Activated naive CD8-positive, alpha-beta T cell treated with anti-CD3 and anti-CD28 coated beads, Interleukin-2, amount 50 U/mL, for 24 hours (primary cell): Measurements from ENCODE around the gene DPF3.

Experiments
- ATAC-seq: fragments of 150-1000 bp; cut with Tn5 transposase; one replicate; pipeline ENCODE4 v1.10.0; 2021
- DNase-seq: peaks from one replicate; pipeline ENCODE4 v3.0.0; 2021
- H3K27ac Mint-ChIP-seq: one replicate; pipeline ENCODE4 v1.8.0; 2021; ENCODE audit warnings: mild to moderate bottlenecking, mixed read lengths
- H3K27me3 Mint-ChIP-seq: one replicate; pipeline ENCODE4 v1.8.0; 2021; ENCODE audit warnings: mixed read lengths
- H3K36me3 Mint-ChIP-seq: one replicate; pipeline ENCODE4 v1.8.0; 2021; ENCODE audit warnings: low read depth, mixed read lengths
- H3K4me1 Mint-ChIP-seq: one replicate; pipeline ENCODE4 v1.8.0; 2021; ENCODE audit warnings: mixed read lengths
- H3K4me3 Mint-ChIP-seq: one replicate; pipeline ENCODE4 v1.8.0; 2021; ENCODE audit warnings: mild to moderate bottlenecking, moderate library complexity, mixed read lengths
- H3K9me3 Mint-ChIP-seq: one replicate; pipeline ENCODE4 v1.8.0; 2021; ENCODE audit warnings: mixed read lengths

The DPF3 gene

GRCh38 chr14:72776701-72777261 is 117.1 kb downstream of the DPF3 start:
- peaks cover 22% of the 10 kb centered on the region for H3K4me1 Mint-ChIP-seq
- H3K27me3 Mint-ChIP-seq = peaks cover 2% of the 10 kb centered on the region
- H3K27ac Mint-ChIP-seq = peak overlapping the region; percentile 7
- H3K4me3 Mint-ChIP-seq = no peak overlapping the region
- H3K9me3 Mint-ChIP-seq = peaks cover 11% of the 10 kb centered on the region
- no peak for ATAC-seq
- H3K36me3 Mint-ChIP-seq = peaks cover 3% of the 10 kb centered on the region
- DNase-seq = no peak

- DNase-seq = no peak
- Mint-ChIP-seq H3K27ac (no peak overlapping the region), H3K4me3 (no peak overlapping the region), H3K4me1 (peaks cover 22% of the 10 kb centered on the region), H3K36me3 (peaks cover 3% of the 10 kb centered on the region), H3K27me3 (peaks cover 2% of the 10 kb centered on the region), H3K9me3 (peaks cover 11% of the 10 kb centered on the region)
- ATAC-seq = no peak
Measured at GRCh38 chr14:72775923-72776554, 117.9 kb downstream of the DPF3 start.

GRCh38 chr14:72774894-72775620 is 118.8 kb downstream of the DPF3 start:
- Mint-ChIP-seq H3K27me3 (peaks cover 2% of the 10 kb centered on the region), H3K4me1 (peaks cover 22% of the 10 kb centered on the region), H3K9me3 (peaks cover 11% of the 10 kb centered on the region), H3K36me3 (peaks cover 5% of the 10 kb centered on the region), H3K4me3 (no peak overlapping the region), H3K27ac (no peak overlapping the region)
- DNase-seq (no peak), ATAC-seq (no peak)

- no peak overlapping the region for H3K4me3 Mint-ChIP-seq
- peaks cover 5% of the 10 kb centered on the region for H3K36me3 Mint-ChIP-seq
- H3K9me3 Mint-ChIP-seq = peaks cover 11% of the 10 kb centered on the region
- no peak for DNase-seq
- peaks cover 2% of the 10 kb centered on the region for H3K27me3 Mint-ChIP-seq
- no peak for ATAC-seq
- H3K27ac Mint-ChIP-seq = no peak overlapping the region
- peaks cover 22% of the 10 kb centered on the region for H3K4me1 Mint-ChIP-seq
Measured at GRCh38 chr14:72774141-72774540, 119.8 kb downstream of the DPF3 start.

GRCh38 chr14:72771561-72771960 is 122.3 kb downstream of the DPF3 start:
- ATAC-seq = no peak
- H3K36me3 Mint-ChIP-seq = peaks cover 6% of the 10 kb centered on the region
- no peak for DNase-seq

GRCh38 chr14:72766296-72766695 is 127.6 kb downstream of the DPF3 start:
- no peak overlapping the region for H3K27ac Mint-ChIP-seq
- ATAC-seq = no peak
- no peaks in the 10 kb centered on the region for H3K27me3 Mint-ChIP-seq
- no peak for DNase-seq
- no peak overlapping the region for H3K4me3 Mint-ChIP-seq
- peaks cover 19% of the 10 kb centered on the region for H3K9me3 Mint-ChIP-seq
- H3K36me3 Mint-ChIP-seq = peaks cover 8% of the 10 kb centered on the region
- H3K4me1 Mint-ChIP-seq = no peaks in the 10 kb centered on the region

More at GRCh38 chr14:72771561-72771960, 122.3 kb downstream of the DPF3 start:
- Mint-ChIP-seq H3K4me1 (peaks cover 11% of the 10 kb centered on the region), H3K4me3 (no peak overlapping the region), H3K9me3 (peaks cover 19% of the 10 kb centered on the region), H3K27ac (no peak overlapping the region), H3K27me3 (peaks cover 2% of the 10 kb centered on the region)

GRCh38 chr14:72763892-72764291 is 130.0 kb downstream of the DPF3 start:
- Mint-ChIP-seq H3K27ac (no peak overlapping the region), H3K9me3 (peaks cover 28% of the 10 kb centered on the region), H3K36me3 (peaks cover 14% of the 10 kb centered on the region), H3K27me3 (no peaks in the 10 kb centered on the region), H3K4me1 (no peaks in the 10 kb centered on the region), H3K4me3 (no peak overlapping the region)
- ATAC-seq = no peak
- DNase-seq = no peak

GRCh38 chr14:72759670-72760069 is 134.2 kb downstream of the DPF3 start:
- Mint-ChIP-seq H3K9me3 (peaks cover 23% of the 10 kb centered on the region), H3K4me3 (no peak overlapping the region), H3K36me3 (peaks cover 12% of the 10 kb centered on the region), H3K27ac (no peak overlapping the region), H3K4me1 (no peaks in the 10 kb centered on the region), H3K27me3 (no peaks in the 10 kb centered on the region)
- DNase-seq = no peak
- ATAC-seq = no peak

GRCh38 chr14:72758993-72759392 is 134.9 kb downstream of the DPF3 start:
- Mint-ChIP-seq H3K27me3 (no peaks in the 10 kb centered on the region), H3K4me3 (no peak overlapping the region), H3K36me3 (peaks cover 12% of the 10 kb centered on the region), H3K27ac (no peak overlapping the region), H3K9me3 (peaks cover 23% of the 10 kb centered on the region), H3K4me1 (no peaks in the 10 kb centered on the region)
- DNase-seq (no peak), ATAC-seq (no peak)

- H3K27me3 Mint-ChIP-seq = no peaks in the 10 kb centered on the region
- no peak for DNase-seq
- ATAC-seq = no peak
- H3K4me3 Mint-ChIP-seq = no peak overlapping the region
- no peak overlapping the region for H3K27ac Mint-ChIP-seq
- peaks cover 23% of the 10 kb centered on the region for H3K9me3 Mint-ChIP-seq
- peaks cover 12% of the 10 kb centered on the region for H3K36me3 Mint-ChIP-seq
- no peaks in the 10 kb centered on the region for H3K4me1 Mint-ChIP-seq
Measured at GRCh38 chr14:72758420-72758819, 135.5 kb downstream of the DPF3 start.

GRCh38 chr14:72756967-72757366 is 136.9 kb downstream of the DPF3 start:
- Mint-ChIP-seq H3K36me3 (peaks cover 10% of the 10 kb centered on the region), H3K27me3 (no peaks in the 10 kb centered on the region), H3K27ac (no peak overlapping the region), H3K4me1 (no peaks in the 10 kb centered on the region), H3K4me3 (no peak overlapping the region), H3K9me3 (peaks cover 23% of the 10 kb centered on the region)
- DNase-seq = no peak
- no peak for ATAC-seq

- H3K4me3 Mint-ChIP-seq = no peak overlapping the region
- no peak overlapping the region for H3K27ac Mint-ChIP-seq
- no peak for ATAC-seq
- peaks cover 23% of the 10 kb centered on the region for H3K9me3 Mint-ChIP-seq
- H3K27me3 Mint-ChIP-seq = no peaks in the 10 kb centered on the region
- H3K36me3 Mint-ChIP-seq = peaks cover 10% of the 10 kb centered on the region
- DNase-seq = no peak
- no peaks in the 10 kb centered on the region for H3K4me1 Mint-ChIP-seq
Measured at GRCh38 chr14:72755766-72756165, 138.1 kb downstream of the DPF3 start.

GRCh38 chr14:72754949-72755348 is 139.0 kb downstream of the DPF3 start:
- Mint-ChIP-seq H3K4me3 (no peak overlapping the region), H3K27ac (no peak overlapping the region), H3K36me3 (peaks cover 9% of the 10 kb centered on the region), H3K27me3 (no peaks in the 10 kb centered on the region), H3K4me1 (no peaks in the 10 kb centered on the region), H3K9me3 (peaks cover 23% of the 10 kb centered on the region)
- no peak for ATAC-seq
- DNase-seq = no peak

- Mint-ChIP-seq H3K4me3 (no peak overlapping the region), H3K9me3 (peaks cover 14% of the 10 kb centered on the region), H3K4me1 (no peaks in the 10 kb centered on the region), H3K27me3 (no peaks in the 10 kb centered on the region), H3K27ac (no peak overlapping the region), H3K36me3 (peaks cover 5% of the 10 kb centered on the region)
- no peak for DNase-seq
- ATAC-seq = no peak
Measured at GRCh38 chr14:72753879-72754400, 140.0 kb downstream of the DPF3 start.
